HG02642 (cell line): Measurements from ENCODE around the gene PROSER1.
"Not testable (repeated sequence)": the region's sequence is repeated elsewhere in the genome, so short reads cannot be mapped to it uniquely, and the experiment has no call there.

Experiments used
- ATAC-seq: cut with Tn5 transposase; IDR thresholded peaks from one replicate; pipeline ENCODE4 v1.9.1; 2021; ENCODE audit warnings: mild to moderate bottlenecking; ENCODE audit not compliant: unreplicated experiment, poor library complexity

The PROSER1 gene

DNA sequence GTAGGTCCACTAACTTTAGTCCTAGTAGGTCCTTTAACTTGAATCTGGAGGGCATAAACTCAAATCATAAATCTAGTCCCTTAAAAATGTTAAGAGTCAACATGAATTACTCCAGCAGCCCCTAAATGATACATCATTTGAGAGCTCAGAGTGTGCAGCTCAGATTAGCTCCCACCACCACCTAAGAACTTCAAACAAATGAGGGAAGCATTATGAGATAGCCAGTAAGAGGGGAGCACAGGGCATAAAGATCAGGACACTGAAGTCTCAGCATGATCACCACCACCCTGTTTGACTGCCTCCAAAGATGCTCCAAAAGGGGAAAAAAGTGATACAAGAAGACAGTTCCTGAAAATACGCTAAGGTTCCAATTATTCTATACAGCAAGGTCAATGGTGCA lies 5.7 kb downstream of the PROSER1 start:
- no peak for ATAC-seq

DNA sequence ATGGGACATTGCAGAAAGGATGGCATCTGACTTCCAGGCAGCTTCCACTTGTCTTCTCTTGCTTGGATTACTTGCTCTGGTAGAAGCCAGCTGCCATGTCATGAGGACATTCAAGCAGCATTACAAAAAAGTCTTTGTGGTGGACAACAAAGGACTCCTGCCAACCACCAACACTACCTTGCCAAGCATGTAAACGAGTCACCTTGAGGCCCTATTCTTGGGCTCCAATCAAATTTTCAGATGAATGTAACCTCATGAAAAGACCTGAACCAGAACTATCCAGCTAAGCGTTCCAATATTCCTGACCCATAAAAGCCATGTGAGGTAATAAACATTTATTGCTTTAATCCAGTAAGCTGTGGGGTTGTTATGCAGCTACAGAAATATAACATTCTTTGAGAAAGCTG lies 12.5 kb downstream of the PROSER1 start:
- ATAC-seq, result no peak

DNA sequence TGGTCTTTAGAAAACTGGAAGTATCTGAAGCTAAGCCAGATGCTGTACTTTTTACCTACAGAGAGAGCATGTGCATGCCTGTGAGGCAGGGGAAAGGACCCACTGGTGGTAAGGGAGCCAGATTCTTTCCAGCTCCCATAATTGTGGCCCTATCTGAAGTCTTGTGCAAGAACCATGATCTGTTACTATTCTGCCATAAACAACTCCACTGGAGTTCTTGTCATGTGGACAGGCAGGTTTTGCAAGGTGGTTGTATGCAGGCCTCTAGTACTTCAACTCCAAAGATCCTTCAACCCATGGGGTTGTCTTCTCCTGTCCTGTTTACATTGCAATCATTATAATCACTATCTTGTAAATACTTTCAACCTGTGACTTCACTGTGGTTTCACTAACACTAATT lies 14.1 kb downstream of the PROSER1 start:
- no peak for ATAC-seq

DNA sequence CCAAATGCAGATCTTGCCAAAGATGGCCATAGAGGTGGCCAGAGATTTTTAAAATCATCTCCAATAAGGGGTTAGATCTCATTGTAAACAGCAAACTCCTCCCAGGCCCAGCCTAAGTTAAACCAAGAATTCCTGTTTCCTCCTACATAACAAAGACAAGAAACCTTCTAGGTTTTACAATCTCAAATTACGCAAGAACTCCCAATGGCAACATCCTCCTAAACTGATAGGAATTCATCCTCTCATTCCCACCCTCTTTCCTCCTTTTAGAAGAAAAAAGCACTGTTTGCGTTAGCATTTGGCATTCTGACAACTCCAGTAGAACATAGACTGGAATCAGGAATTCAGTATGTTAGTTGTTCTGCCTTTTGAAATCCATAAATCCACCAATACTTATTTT lies 14.6 kb downstream of the PROSER1 start:
- no peak for ATAC-seq

DNA sequence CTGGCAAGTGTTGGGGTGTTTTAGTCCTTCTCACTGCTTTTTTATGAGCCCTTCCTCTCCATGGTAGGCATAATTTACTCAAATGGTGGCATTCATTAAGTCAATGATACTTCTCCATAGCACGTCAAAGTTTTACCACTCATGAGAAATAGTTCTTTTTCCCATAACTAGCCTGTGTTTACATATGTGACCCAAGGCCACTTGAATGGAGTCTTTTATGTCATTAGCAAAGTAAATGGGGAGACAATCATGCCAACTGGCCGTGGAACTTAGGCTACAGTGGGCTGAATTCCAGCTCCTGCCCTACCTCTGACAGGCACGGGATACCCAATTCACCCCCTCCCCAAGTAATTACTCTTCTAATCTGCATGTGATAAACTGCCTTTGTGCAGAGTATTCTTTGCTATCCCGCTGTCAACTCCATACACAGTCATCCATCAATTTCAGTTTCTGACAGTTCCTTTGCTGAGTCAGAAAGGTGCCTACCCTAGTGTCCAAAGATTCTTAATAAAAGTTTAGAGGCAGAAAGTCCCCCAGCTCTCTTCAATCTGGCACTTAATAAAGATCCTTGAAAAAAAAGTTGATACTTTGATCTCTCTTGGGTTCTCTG lies 16.9 kb downstream of the PROSER1 start:
- no peak for ATAC-seq

DNA sequence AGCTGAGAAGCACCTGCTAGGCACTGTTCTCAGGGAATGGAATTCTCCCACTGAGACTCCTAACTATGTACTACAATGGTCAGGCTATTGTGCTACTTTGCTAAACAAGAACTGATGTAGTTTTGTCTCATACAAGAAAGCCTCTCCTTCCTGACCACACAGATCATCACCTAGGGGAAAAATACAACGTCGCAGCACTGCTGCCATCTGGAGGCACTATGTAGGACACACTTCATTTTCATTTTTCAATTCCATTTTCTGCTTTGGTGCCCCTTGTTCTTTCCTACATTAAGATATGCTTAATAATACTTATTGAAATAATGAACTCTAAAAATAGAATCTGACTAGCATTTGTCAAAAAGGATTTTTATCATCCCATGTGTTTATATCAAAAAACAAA lies 21.1 kb downstream of the PROSER1 start:
- ATAC-seq, result peak; percentile 76

DNA sequence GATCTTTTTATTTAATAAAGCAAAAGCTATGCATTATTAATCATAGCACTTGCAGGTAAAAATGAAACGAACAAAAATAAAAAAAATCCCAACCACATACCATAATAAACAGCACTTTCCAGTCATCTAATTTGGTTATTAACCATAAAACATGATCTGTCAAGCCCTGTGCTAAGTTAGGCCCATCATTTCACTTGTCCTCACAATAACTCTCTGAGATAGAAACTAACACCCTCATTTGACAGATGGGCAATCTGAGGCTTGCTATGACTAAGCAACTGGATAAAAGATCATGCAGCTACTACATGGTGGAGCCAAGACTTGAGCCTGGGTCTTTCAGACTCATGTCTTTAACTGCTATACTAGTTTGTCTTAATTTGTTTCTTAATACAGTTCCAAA lies 21.8 kb downstream of the PROSER1 start:
- ATAC-seq, result peak; percentile 64

DNA sequence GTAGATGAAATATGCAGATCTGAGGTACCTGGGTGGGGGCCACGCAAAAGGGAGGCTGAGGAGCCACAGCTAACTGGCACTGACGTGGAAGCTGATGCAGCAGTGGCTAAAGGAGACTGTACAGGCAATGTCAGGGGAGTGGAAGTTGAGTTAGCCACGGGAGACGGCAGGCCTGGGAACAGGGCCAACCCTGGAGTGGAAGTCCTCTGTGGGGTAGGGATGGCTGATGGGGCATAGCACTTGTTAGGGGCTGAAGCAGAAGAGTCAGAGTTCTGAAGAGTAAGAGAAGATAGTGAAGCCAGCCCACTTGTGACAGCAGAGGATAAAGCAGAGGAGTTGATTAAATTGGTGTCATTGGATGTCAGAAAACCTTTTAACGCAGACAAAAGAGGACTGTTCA lies 24.4 kb downstream of the PROSER1 start:
- no peak for ATAC-seq

DNA sequence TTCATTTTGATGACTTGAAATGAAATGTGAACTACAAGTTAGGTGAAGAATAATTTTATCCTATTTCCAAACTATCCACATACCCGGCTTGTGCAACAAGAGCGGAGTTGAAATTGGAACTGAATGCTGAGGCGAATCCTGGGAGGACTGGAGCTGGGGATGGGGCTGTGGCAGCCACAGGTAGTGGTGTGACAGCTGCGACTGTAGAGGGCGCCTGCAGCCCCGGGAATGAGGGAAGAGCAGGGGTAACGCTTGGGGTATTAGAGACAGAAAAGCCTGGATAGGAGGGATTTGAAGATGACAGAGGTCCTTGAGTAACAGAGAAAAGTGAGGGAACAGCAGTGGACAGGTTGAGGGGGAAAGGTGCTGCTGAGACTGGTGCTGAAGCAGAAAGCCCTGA lies 25.3 kb downstream of the PROSER1 start:
- ATAC-seq, result no peak

DNA sequence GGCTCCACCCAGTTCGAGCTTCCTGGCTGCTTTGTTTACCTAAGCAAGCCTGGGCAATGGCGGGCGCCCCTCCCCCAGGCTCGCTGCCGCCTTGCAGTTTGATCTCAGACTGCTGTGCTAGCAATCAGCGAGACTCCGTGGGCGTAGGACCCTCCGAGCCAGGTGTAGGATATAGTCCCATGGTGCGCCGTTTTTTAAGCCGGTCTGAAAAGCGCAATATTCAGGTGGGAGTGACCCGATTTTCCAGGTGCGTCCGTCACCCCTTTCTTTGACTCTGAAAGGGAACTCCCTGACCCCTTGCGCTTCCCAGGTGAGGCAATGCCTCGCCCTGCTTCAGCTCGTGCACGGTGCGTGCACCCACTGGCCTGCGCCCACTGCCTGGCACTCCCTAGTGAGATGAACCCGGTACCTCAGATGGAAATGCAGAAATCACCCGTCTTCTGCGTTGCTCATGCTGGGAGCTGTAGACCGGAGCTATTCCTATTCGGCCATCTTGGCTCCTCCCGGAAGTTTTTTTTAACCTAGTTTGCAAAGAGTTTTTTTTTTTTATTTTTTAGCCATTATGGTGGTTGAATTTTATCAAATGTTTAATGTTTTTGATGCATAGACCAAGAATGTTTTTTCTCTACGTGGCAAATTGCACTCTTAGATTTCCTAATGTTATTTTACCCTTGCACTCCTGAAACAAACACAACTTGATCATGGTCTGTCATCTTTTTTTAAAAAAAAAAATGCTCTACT lies 31.3 kb downstream of the PROSER1 start:
- not testable (repeated sequence) for ATAC-seq

DNA sequence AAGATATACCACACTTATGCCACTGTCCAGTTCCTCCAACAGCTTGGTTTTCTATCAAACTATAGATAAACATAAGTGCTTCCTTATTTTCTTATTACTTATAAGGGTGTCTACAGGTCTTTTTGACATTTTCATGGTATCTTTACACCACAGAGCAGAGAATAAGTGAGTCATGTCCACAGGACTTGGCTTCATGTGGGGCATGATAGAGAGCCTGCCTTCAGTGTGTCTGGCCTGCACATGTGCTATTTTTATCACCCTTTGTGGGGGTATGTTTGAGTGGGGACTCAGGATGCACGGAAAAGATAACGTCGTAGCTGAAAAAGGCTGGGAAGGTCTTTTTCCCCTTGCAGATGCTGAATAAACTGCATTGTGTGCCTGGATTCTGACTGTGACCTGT lies 39.1 kb downstream of the PROSER1 start:
- no peak for ATAC-seq

DNA sequence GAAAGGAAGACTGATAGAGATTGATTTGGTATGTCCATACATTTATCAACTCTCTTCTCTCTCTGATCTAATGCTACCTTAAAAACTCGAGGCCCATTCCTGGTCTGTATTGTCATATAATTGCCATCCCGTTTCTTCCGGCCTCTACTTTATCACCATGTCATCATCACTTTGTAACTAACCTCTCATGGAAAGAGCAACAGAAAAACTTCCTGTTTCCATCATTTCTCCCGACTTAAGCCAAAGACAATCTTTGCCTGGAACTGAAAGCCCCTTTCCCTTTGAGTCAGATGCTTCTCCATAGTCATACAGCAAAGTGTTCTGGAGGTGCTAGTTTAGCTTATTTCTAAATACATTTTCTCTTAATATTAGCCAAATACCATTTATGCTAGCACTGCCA lies 44.5 kb downstream of the PROSER1 start:
- no peak for ATAC-seq

DNA sequence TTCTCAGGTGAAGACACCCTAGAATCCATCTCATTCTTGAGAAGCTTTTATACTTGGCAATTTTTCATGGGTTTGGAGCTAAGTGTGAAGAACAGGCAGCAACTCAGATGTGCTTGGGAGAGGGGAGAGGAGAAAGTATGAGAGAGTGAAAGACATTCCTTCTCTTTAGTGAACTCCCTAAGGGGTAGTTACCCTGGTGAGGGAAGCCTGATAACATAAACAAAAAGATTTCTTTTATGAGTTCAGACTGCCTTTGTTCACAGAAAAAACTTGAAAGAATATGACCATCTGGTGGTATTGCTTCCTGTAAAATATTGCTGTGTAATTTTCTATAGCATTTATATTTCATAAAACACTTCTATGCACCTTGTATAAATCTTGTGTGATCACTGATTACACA lies 47.2 kb downstream of the PROSER1 start, which contains the start of gene STOML3:
TSS of gene STOML3 (minus strand) at position 139 of the 400 bp plus-strand sequence. CDS start at position 29, 110 bp downstream.
- ATAC-seq, result no peak

DNA sequence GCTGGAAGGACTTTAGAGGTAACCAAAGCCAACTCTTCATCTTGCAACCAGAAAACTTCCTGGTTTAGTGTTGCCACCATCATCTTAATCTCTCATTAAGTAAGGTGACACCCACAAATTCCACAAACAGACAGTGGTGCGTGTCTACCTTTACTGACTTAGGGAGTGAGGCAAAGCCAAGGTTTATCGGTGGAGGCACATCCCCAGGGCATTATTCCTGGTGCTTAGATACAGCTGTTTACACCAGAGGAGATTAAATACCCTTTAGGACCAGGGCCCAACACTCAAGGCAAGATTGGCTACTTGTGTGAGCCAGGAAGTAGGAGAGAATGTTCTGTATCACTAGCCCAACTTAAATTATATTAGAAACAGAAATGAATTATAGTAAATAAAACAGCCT lies 56.8 kb downstream of the PROSER1 start:
- no peak for ATAC-seq

DNA sequence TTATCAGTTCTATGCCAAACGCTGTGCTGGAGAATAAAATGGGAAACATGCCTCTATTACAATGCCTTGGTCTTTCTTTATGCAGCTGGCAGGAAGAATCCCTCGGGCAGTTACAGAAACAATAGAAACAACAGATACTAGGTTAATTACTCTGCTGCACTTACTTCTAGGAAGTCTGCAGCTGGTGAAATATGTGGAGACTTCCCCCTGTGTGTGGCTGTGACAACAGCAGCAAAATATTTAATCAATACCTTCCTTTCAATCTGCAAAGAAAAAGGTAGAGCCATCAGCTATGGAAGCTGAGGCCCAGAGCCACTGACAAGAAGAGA lies 57.2 kb downstream of the PROSER1 start:
- no peak for ATAC-seq

DNA sequence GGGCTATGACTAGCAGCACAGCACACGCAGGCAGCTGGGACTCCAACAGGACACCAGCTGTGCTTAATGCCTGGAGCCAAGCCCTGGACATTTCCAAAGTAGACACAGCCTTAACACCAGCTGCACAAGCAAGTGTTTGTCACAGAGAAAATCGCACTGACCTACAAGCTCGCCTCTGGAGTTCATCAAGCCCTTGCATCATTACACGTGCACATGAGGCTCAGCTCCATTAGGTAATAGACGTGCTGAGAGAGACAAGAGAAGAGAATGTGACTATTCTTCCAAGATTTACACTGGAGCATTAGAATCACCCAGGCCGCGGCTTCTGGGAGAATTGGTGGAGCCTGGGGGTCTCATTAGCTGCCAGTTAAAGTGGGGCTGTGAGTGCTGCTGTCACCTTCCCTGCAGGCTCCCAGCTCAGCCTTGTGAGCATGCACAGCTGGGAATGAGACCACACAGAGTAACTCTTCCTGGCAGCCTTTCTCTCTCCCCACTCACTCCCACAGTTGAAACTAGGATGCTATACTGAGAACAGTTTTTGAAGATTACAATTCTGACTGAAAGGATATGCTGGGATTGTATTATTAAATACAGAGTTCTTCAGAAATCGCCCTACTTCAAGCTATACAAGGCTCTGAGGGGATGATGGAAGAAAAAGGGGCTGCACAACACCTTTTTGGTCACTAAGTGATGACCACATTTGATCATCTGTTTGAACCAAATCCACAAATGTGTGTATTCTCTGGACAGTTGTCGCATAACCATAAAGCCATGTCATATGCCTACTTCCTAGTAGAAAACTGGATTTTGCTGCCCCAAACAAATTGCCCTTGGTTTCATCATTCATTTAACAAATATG lies 57.8 kb downstream of the PROSER1 start:
- no peak for ATAC-seq

DNA sequence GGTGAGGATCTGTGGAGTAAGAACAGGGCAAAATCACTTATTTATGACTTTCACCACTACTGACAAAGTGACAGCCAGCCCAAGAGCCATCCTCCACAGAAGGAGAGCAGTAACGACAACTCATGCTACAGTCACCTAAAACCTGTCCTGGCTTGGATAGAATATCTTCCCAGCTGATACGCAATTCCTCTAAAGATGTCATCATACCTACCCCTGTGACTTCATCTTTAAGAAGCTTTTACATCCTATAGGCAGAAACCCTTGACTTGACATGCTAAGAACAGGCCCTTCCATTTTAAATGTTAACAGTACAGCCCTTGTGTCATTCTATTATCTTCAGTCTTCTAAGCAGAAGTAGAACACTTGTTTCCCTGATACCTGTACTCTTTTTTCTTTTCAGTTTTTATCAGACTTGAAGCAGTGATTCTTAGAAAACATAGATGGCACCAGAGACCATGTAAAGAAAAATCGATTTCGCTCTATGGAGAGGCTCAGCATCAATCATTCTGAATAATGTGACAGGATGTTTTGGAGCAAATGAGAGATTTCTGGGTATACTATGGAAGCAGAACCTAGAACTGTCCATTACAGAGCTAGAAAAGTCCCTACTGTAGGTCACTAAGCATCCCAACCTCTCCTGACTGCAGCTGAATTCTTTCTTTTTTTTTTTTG lies 67.4 kb downstream of the PROSER1 start:
- no peak for ATAC-seq

DNA sequence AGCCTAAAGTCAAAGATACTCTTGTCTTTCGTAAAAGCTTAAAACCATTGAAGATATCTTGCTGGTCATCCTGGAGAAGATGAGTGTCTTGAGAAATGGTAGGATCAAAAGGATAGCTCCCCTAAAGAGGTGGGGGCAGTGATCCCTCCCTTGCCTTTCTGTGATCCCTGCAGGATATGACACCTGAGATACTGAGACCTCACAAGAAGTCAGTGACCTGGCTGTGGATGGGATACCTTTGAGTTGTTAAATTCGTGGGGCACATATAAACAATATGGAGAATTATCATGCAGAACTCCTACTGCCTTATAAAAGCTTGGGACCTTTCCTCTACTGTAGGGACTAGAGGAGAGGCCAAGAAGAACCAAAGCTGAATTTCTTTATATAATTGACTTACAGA lies 68.7 kb downstream of the PROSER1 start:
- no peak for ATAC-seq

DNA sequence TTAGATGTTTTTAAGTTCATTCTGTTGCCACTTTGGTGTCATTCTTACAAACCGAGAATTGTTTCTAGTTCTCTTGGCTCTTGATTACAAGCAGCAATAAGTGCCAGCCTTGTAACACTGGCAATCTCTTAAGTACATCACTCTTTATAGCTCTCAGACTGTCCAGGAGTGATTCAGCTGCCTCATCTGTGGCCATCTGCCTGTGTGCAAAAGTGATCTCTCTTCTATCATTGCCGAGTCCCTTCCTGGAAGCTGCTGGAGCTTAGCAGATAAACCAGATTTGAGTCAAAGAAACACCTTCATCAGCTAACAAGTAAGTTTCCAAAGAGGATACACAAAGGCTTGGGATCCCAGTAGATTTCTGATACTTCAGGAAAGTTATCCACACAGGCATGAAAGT lies 70.4 kb downstream of the PROSER1 start:
- ATAC-seq, result no peak

DNA sequence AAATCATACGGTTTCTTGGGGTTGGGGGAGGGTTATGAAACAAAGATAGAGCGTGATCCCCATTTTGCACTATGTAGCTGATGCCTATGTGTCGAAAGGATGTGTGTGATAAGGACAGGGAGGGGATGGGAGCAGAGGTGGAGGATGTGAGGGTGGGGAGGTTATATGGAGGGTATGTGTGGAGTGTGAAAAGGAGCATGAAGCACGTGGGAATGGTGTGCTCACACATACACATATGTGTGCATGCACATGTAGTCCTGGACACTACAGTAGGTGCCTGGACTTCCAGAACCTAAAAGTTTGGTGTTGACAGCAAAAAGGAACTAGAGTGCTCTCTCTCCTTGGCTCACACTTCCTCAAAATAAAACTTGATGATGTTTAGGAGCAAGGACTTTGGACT lies 72.6 kb downstream of the PROSER1 start:
- no peak for ATAC-seq

DNA sequence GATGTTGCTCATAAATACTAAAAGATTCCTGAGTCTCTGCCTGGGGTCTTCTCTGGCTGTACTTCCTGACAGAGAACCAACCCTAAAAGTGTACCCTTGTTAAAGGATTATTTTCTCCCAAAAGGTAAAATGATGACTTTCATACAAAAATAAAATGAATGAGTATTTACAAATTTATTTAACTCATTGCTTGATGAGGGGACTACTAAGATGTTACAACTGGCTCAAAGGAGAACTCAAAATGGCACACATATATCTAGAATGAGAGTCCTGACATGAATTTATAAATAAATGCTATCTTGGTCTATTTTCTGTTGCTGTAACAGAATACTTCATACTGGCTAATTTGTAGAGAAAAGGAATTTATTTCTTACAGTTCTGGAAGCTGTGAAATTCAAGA lies 77.7 kb downstream of the PROSER1 start:
- ATAC-seq, result no peak
